ENCODE measurements around the gene AGBL4. TPM values are rescaled to one million over a fixed set of nuclear protein-coding genes. Genes with fewer than 3 reads are reported as not detected.

AGBL4 gene
- total RNA-seq, 4 donors from 2014 or later = 0.19 to 1.0 (median 1.0) TPM; not detected in 1

DNA sequence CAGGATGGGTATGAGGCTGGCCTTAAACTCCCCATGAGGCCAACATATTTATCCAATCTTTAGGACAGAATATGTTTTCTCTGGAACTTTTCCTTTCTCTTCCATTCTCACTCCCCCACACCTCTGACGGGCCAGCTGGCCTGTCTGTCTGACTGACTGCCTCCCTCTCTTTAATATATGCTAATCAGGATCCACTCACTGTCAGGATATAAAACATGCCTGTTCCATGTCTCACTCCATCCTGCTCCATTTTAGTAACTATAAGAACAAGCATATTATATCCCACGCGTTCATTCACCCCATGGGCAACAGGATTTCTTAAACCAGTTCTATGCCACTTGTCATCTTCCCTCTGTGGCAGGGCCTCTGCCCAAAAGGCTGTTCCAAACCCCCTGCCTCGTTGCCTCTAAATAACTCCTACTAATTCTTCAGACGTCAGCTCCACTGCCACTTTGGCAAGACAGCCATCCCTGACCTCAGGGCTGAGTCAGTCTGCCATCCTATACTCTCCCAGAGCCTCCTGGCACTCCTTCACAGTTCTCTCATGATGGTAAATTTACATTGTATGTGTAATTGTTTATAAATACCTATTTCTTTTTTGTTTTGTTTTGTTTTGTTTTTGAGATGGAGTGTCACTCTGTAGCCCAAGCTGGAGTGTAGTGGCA, 1467.4 kb downstream of the AGBL4 start:
- no peak for TF ChIP-seq POLR2A (IDR thresholded peaks at IDR 0.05)
- no peak for TF ChIP-seq POLR2AphosphoS5 (IDR thresholded peaks at IDR 0.05)
- no peak for TF ChIP-seq CTCF (IDR thresholded peaks at IDR 0.05)
- TF ChIP-seq EP300 (IDR thresholded peaks at IDR 0.05) = no peak
- WGBS = 73% methylated on average over 5 of the region's 5 CpGs
- no peak for DNase-seq (ENCODE audit: low spot score in 2 of 2)
- no peaks in the 10 kb centered on the region for H3K36me3 ChIP-seq
- H3K4me3 ChIP-seq = no peak overlapping the region
- no peak overlapping the region for H3K27ac ChIP-seq
- no peaks in the 10 kb centered on the region for H3K27me3 ChIP-seq
- H3K4me1 ChIP-seq = no peaks in the 10 kb centered on the region
- no peaks in the 10 kb centered on the region for H3K9me3 ChIP-seq

DNA sequence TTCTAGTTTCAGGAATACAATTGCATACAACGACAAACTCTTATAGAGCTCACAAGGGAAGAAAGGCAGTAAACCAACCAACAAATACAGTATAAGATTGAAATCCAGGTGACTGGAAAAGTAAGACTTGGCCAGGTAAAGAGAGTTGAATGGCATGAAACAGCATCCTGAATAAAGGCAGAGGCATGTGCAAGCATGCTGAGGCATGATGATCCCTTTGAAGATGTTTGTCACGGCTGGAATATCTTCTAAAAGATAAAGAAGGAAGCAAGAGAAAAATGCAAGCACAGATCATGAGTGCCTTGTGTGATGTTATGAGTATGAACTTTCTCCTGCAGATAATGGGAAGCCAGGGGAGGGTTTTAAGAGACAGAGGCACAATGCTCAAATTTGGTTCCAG, 1468.5 kb downstream of the AGBL4 start:
- no peak for TF ChIP-seq POLR2AphosphoS5 (IDR thresholded peaks at IDR 0.05)
- no peak for TF ChIP-seq EP300 (IDR thresholded peaks at IDR 0.05)
- no peak for TF ChIP-seq CTCF (IDR thresholded peaks at IDR 0.05)
- no peak for TF ChIP-seq POLR2A (IDR thresholded peaks at IDR 0.05)
- no peak for DNase-seq (ENCODE audit: low spot score in 2 of 2)
- H3K9me3 ChIP-seq = no peaks in the 10 kb centered on the region
- WGBS = 45% methylated on average over 2 of the region's 2 CpGs
- no peaks in the 10 kb centered on the region for H3K4me1 ChIP-seq
- no peak overlapping the region for H3K27ac ChIP-seq
- H3K27me3 ChIP-seq = no peaks in the 10 kb centered on the region
- no peak overlapping the region for H3K4me3 ChIP-seq
- H3K36me3 ChIP-seq = no peaks in the 10 kb centered on the region

DNA sequence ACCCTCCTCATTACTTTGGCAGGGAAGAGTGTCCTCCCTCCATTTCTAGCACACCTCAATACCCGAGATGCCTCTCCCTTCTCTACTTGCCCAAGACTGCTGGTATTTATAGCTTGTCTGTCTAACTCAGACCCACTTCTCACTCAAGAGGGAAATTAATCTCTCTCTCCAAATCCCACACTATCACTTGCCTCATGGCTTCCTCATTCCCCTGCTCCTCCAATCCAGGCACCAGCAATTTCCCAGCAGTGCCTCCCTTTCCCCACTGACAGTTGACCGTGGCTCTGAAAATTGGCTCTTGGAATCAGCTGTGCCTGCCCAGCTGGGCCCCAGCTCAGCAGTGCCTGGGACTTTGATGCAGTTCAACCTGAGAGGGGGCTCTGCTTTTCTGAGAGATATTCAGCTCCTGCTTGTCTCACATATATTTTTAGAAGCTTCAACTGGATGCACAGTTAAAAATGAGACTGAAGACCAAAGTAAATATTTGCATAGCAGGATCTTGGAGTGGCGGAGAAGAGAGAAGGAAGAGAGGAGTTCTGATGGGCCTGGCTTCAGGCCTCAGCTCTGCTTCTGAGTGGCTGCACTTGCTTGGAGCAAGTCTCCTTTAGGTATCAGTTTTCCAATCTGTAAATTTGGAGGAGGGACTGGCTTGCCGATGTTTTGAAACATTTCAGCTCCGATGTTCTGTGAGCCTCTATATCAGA, 1470.7 kb downstream of the AGBL4 start:
- no peak overlapping the region for H3K27ac ChIP-seq
- DNase-seq (ENCODE audit: low spot score in 2 of 2) = no peak
- WGBS = 82% methylated on average over 5 of the region's 5 CpGs

GRCh38 chr1:48552420-48552819, 1471.3 kb downstream of the AGBL4 start:
- Histone ChIP-seq H3K36me3 (no peaks in the 10 kb centered on the region), H3K27me3 (no peaks in the 10 kb centered on the region), H3K4me1 (no peaks in the 10 kb centered on the region), H3K27ac (no peak overlapping the region), H3K4me3 (no peak overlapping the region), H3K9me3 (no peaks in the 10 kb centered on the region)
- DNase-seq (ENCODE audit: low spot score in 2 of 2) = no peak
- WGBS = 67% methylated on average over 1 of the region's 1 CpG
- no peak for TF ChIP-seq CTCF (IDR thresholded peaks at IDR 0.05)
- TF ChIP-seq POLR2AphosphoS5 (IDR thresholded peaks at IDR 0.05) = no peak
- no peak for TF ChIP-seq EP300 (IDR thresholded peaks at IDR 0.05)
- no peak for TF ChIP-seq POLR2A (IDR thresholded peaks at IDR 0.05)

More for the DNA sequence above, 1470.7 kb downstream of the AGBL4 start:
- no peak overlapping the region for H3K4me3 ChIP-seq
- no peaks in the 10 kb centered on the region for H3K36me3 ChIP-seq
- no peaks in the 10 kb centered on the region for H3K4me1 ChIP-seq
- no peaks in the 10 kb centered on the region for H3K9me3 ChIP-seq
- H3K27me3 ChIP-seq = no peaks in the 10 kb centered on the region
- no peak for TF ChIP-seq POLR2A (IDR thresholded peaks at IDR 0.05)
- TF ChIP-seq CTCF (IDR thresholded peaks at IDR 0.05) = no peak
- TF ChIP-seq POLR2AphosphoS5 (IDR thresholded peaks at IDR 0.05) = no peak
- TF ChIP-seq EP300 (IDR thresholded peaks at IDR 0.05) = no peak

DNA sequence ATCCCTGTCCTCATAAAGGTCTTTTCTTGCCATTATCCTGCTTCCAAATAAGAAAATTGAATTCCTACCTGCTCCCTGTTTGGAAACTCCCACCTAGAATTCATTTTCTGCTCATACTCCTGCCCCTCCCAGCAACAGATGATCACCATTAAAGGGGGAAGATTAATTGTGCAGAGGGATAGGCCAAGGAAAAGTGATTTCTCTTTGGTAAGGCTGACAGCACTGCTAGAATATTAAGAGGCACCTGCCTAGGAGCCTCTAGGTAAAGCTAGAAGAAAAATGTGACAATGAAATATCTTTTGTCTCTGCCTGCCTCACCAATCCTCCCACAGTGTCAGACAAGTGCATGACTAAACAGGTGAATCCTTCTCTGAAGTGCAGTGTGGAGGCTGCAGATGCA, 1474.8 kb downstream of the AGBL4 start:
- no peak overlapping the region for H3K4me3 ChIP-seq
- no peaks in the 10 kb centered on the region for H3K9me3 ChIP-seq
- no peaks in the 10 kb centered on the region for H3K27me3 ChIP-seq
- H3K27ac ChIP-seq = no peak overlapping the region
- no peak for TF ChIP-seq POLR2AphosphoS5 (IDR thresholded peaks at IDR 0.05)
- no peak for TF ChIP-seq EP300 (IDR thresholded peaks at IDR 0.05)
- no peak for TF ChIP-seq POLR2A (IDR thresholded peaks at IDR 0.05)
- TF ChIP-seq CTCF (IDR thresholded peaks at IDR 0.05) = no peak
- no peak for DNase-seq (ENCODE audit: low spot score in 2 of 2)
- H3K4me1 ChIP-seq = no peaks in the 10 kb centered on the region
- H3K36me3 ChIP-seq = no peaks in the 10 kb centered on the region
